PC-3 (cell line): Measurements from ENCODE around the gene PAX2.

Experiments used
- EZH2phosphoT487 ChIP-seq: fragments of 300-600 bp; sonication (generic); IDR thresholded peaks from 2 replicates; pipeline ENCODE4 v1.6.1; 2018; ENCODE audit warnings: mild to moderate bottlenecking, antibody characterized with exemption, low read length, borderline replicate concordance
- TF ChIP-seq, protein P1 (sequence below): fragments of 300-600 bp; sonication (generic); conservative IDR thresholded peaks from 2 replicates; pipeline ENCODE4 v1.5.1; 2017; ENCODE audit warnings: antibody characterized with exemption, low read depth, mild to moderate bottlenecking, low read length

DNA sequence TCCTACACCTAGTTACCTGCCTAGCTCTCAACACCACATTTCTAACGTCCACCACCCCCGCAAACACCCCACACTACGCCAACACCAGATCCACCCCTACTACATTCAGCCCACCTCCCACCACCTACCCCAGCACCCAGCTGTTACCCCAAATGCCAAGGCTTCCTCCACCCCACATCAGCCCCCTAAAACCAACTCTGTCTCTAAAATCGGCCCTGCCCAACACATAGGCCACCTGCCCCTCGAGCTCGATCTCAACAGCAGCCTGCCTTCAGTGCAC is 114.0 kb downstream of the PAX2 start:
- no peak for TF ChIP-seq EZH2phosphoT487
- TF ChIP-seq, protein P1, sequence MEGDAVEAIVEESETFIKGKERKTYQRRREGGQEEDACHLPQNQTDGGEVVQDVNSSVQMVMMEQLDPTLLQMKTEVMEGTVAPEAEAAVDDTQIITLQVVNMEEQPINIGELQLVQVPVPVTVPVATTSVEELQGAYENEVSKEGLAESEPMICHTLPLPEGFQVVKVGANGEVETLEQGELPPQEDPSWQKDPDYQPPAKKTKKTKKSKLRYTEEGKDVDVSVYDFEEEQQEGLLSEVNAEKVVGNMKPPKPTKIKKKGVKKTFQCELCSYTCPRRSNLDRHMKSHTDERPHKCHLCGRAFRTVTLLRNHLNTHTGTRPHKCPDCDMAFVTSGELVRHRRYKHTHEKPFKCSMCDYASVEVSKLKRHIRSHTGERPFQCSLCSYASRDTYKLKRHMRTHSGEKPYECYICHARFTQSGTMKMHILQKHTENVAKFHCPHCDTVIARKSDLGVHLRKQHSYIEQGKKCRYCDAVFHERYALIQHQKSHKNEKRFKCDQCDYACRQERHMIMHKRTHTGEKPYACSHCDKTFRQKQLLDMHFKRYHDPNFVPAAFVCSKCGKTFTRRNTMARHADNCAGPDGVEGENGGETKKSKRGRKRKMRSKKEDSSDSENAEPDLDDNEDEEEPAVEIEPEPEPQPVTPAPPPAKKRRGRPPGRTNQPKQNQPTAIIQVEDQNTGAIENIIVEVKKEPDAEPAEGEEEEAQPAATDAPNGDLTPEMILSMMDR = no peak
